ENCODE results near the gene UBB. TPM values are rescaled to one million over a fixed set of nuclear protein-coding genes. Genes with fewer than 3 reads are reported as not detected.
A peak's percentile ranks its signal among the peaks of the same experiment; 100 is the strongest.

Gene UBB
- total RNA-seq, 1 experiment from 2014 or later: 2,970 TPM

DNA sequence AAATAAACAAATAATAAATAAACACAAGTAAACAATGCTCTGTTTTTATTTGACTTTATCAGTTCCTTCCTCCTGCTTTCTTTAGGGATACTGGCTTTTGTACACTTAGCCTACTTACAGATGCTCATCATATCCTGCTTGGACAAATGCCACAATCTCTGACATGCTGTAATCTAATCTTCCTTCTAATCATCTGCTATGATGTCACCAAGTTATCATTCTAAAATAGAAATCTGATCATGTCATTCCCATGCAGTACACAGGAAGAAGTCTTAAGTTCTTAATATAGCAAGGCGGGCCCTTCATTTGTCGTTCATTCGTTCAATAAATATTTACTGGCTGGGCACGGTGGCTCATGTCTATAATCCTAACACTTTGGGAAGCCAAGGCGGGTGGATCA is 9.1 kb upstream of the UBB start:
- Histone ChIP-seq H3K4me3 (ENCODE audit: low read length) (no peak overlapping the region), H3K79me2 (ENCODE audit: low read length) (no peaks in the 10 kb centered on the region), H3K4me1 (ENCODE audit: insufficient read depth, low read length) (peaks cover 2% of the 10 kb centered on the region; the same call in 1 of the 2 replicates), H3K36me3 (ENCODE audit: low read depth, low read length) (no peaks in the 10 kb centered on the region), H3K4me2 (ENCODE audit: low read length) (no peak overlapping the region), H3F3A (ENCODE audit: low read length, unreplicated experiment) (no peaks in the 10 kb centered on the region), H2AFZ (ENCODE audit: low read length) (no peak overlapping the region), H4K20me1 (ENCODE audit: low read length) (no peaks in the 10 kb centered on the region), H3K9me2 (replicated peaks; ENCODE audit: low read length) (no peaks in the 10 kb centered on the region), H3K27ac (ENCODE audit: low read length) (no peak overlapping the region), H3K9me3 (ENCODE audit: low read length) (no peaks in the 10 kb centered on the region), H3K9ac (ENCODE audit: low read length) (no peak overlapping the region), H3K27me3 (ENCODE audit: low read length) (no peaks in the 10 kb centered on the region)
- DNase-seq (peak; percentile 69), ATAC-seq (no peak)
- TF ChIP-seq, protein P1, sequence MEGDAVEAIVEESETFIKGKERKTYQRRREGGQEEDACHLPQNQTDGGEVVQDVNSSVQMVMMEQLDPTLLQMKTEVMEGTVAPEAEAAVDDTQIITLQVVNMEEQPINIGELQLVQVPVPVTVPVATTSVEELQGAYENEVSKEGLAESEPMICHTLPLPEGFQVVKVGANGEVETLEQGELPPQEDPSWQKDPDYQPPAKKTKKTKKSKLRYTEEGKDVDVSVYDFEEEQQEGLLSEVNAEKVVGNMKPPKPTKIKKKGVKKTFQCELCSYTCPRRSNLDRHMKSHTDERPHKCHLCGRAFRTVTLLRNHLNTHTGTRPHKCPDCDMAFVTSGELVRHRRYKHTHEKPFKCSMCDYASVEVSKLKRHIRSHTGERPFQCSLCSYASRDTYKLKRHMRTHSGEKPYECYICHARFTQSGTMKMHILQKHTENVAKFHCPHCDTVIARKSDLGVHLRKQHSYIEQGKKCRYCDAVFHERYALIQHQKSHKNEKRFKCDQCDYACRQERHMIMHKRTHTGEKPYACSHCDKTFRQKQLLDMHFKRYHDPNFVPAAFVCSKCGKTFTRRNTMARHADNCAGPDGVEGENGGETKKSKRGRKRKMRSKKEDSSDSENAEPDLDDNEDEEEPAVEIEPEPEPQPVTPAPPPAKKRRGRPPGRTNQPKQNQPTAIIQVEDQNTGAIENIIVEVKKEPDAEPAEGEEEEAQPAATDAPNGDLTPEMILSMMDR (conservative IDR thresholded peaks at IDR 0.05; ENCODE audit: low read depth, low read length): no peak
- TF ChIP-seq EZH2 (IDR thresholded peaks at IDR 0.05; ENCODE audit: low read length, unreplicated experiment): no peak
- no peak for TF ChIP-seq EZH2phosphoT487 (IDR thresholded peaks at IDR 0.05; ENCODE audit: borderline replicate concordance, low read length)
- POLR2A ChIA-PET (ENCODE audit: unreplicated experiment): interaction anchor here (0.7 kb wide), 1 partner anchor 67 kb away, joined by 8 read pairs; no protein-coding TSS in a partner anchor
- BruUV-seq (replicated peaks): no TSS peak
- intact Hi-C loops (cut with micrococcal nuclease): loop anchor here (10.0 kb wide), 1 partner anchor 87 kb away; no protein-coding TSS in a partner anchor
- CTCF ChIA-PET: no interaction called here

DNA sequence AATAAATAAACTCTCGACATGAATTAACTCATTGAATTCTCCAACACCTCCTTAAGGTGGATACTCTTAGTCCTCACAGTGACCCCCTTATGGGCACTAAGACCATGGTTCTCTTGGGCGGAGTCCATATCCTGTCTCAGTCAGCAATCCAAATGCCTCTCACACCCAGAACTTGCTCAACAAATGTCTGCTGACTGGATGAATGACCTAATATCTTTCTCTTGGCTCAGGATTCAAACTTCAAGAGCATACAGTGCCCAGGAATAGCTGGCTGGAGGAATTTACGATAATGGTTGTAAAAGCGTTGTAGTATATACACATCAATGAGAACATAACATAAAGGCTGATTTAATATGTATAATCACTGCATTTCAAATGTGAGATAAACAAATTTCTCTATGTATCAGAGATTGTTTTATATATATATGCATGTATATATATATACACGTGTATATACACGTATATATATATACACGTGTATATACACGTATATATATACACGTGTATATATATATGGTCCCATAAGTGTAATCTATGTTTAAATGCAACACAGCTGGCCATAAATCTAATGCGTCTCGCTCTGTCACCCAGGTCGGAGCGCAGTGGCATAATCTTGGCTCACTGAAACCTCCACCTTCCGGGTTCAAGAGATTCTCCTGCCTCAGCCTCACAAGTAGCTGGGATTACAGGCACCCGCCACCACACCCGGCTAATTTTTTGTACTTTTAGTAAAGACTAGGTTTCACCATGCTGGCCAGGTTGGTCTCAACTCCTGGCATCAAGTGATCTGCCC is 6.5 kb upstream of the UBB start:
- no peaks in the 10 kb centered on the region for H3K79me2 ChIP-seq (ENCODE audit: low read length)
- ChIA-PET POLR2A (ENCODE audit: unreplicated experiment) (no interaction called here), CTCF (no interaction called here)
- BruUV-seq (replicated peaks): no TSS peak
- no peaks in the 10 kb centered on the region for H3K9me3 ChIP-seq (ENCODE audit: low read length)
- H4K20me1 ChIP-seq (ENCODE audit: low read length): no peaks in the 10 kb centered on the region
- peaks cover 4% of the 10 kb centered on the region for H3F3A ChIP-seq (ENCODE audit: low read length, unreplicated experiment)
- H2AFZ ChIP-seq (ENCODE audit: low read length): no peak overlapping the region
- H3K4me3 ChIP-seq (ENCODE audit: low read length): no peak overlapping the region
- ATAC-seq: no peak
- no peak overlapping the region for H3K9ac ChIP-seq (ENCODE audit: low read length)
- no peaks in the 10 kb centered on the region for H3K9me2 ChIP-seq (replicated peaks; ENCODE audit: low read length)
- peaks cover 22% of the 10 kb centered on the region for H3K4me1 ChIP-seq (ENCODE audit: insufficient read depth, low read length)
- intact Hi-C loops (cut with micrococcal nuclease): loop anchor here (10.0 kb wide), 1 partner anchor 90 kb away; no protein-coding TSS in a partner anchor
- no peak overlapping the region for H3K4me2 ChIP-seq (ENCODE audit: low read length)
- H3K27ac ChIP-seq (ENCODE audit: low read length): no peak overlapping the region
- no peaks in the 10 kb centered on the region for H3K36me3 ChIP-seq (ENCODE audit: low read depth, low read length)
- no peak for TF ChIP-seq EZH2phosphoT487 (IDR thresholded peaks at IDR 0.05; ENCODE audit: borderline replicate concordance, low read length)
- no peak for TF ChIP-seq EZH2 (IDR thresholded peaks at IDR 0.05; ENCODE audit: low read length, unreplicated experiment)
- TF ChIP-seq, protein P1 (conservative IDR thresholded peaks at IDR 0.05; ENCODE audit: low read depth, low read length): no peak
- H3K27me3 ChIP-seq (ENCODE audit: low read length): no peaks in the 10 kb centered on the region
- DNase-seq: peak; percentile 37

DNA sequence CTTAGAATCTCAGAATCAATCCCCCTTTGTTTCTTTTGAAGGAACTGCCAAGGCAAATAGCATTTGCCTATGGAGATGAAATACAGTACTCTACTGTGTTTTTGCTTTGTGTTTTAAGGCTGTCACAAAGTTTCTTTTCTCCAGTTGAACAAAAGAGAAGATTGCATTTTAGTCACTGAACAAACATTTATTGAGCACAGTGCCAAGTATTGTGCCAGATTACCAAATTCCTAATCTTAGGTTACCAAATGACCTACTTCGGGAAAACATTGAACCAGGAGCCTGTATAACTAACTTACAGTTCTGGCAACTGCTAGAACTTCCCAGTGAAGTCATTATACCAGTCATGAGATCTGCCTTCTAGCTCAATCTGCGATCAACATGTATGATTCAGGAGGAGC is 3.0 kb upstream of the UBB start:
- H2AFZ ChIP-seq (ENCODE audit: low read length): peak overlapping the region; percentile 6; the same call in 1 of the 2 replicates
- H3K9me2 ChIP-seq (replicated peaks; ENCODE audit: low read length): no peaks in the 10 kb centered on the region
- peak; percentile 93 for DNase-seq

More for the DNA sequence above, 3.0 kb upstream of the UBB start:
- POLR2A ChIA-PET (ENCODE audit: unreplicated experiment): no interaction called here
- Histone ChIP-seq H3K27me3 (ENCODE audit: low read length) (no peaks in the 10 kb centered on the region), H3K4me1 (ENCODE audit: insufficient read depth, low read length) (peaks cover 31% of the 10 kb centered on the region), H3K4me3 (ENCODE audit: low read length) (no peak overlapping the region; the same call in 1 of the 2 replicates), H3K4me2 (ENCODE audit: low read length) (peak overlapping the region; percentile 63), H4K20me1 (ENCODE audit: low read length) (peaks cover 16% of the 10 kb centered on the region), H3K79me2 (ENCODE audit: low read length) (peaks cover 21% of the 10 kb centered on the region), H3K36me3 (ENCODE audit: low read depth, low read length) (peaks cover 8% of the 10 kb centered on the region), H3F3A (ENCODE audit: low read length, unreplicated experiment) (peaks cover 4% of the 10 kb centered on the region), H3K27ac (ENCODE audit: low read length) (peak overlapping the region; percentile 77), H3K9me3 (ENCODE audit: low read length) (no peaks in the 10 kb centered on the region), H3K9ac (ENCODE audit: low read length) (no peak overlapping the region)
- TF ChIP-seq EZH2phosphoT487 (IDR thresholded peaks at IDR 0.05; ENCODE audit: borderline replicate concordance, low read length) (no peak), EZH2 (IDR thresholded peaks at IDR 0.05; ENCODE audit: low read length, unreplicated experiment) (no peak)
- TF ChIP-seq, protein P1 (conservative IDR thresholded peaks at IDR 0.05; ENCODE audit: low read depth, low read length): no peak
- no TSS peak for BruUV-seq (replicated peaks)
- peak; percentile 27; the same call in 1 of the 2 replicates for ATAC-seq
- intact Hi-C loops (cut with micrococcal nuclease): loop anchor here (1.0 to 10.0 kb wide), 2 partner anchors 41 to 93 kb away; no protein-coding TSS in a partner anchor
- CTCF ChIA-PET: interaction anchor here (1.3 kb wide), 1 partner anchor 14 kb away, joined by 6 read pairs; no protein-coding TSS in a partner anchor
